ENCODE measurements around the gene H1-8. TPM values are rescaled to one million over a fixed set of nuclear protein-coding genes. Genes with fewer than 3 reads are reported as not detected.

Gene H1-8
- total and polyA plus RNA-seq, 9 of the 15 experiments (the other 6 are each of a cell fraction or from before 2014, with no cell fraction given) = not detected

DNA sequence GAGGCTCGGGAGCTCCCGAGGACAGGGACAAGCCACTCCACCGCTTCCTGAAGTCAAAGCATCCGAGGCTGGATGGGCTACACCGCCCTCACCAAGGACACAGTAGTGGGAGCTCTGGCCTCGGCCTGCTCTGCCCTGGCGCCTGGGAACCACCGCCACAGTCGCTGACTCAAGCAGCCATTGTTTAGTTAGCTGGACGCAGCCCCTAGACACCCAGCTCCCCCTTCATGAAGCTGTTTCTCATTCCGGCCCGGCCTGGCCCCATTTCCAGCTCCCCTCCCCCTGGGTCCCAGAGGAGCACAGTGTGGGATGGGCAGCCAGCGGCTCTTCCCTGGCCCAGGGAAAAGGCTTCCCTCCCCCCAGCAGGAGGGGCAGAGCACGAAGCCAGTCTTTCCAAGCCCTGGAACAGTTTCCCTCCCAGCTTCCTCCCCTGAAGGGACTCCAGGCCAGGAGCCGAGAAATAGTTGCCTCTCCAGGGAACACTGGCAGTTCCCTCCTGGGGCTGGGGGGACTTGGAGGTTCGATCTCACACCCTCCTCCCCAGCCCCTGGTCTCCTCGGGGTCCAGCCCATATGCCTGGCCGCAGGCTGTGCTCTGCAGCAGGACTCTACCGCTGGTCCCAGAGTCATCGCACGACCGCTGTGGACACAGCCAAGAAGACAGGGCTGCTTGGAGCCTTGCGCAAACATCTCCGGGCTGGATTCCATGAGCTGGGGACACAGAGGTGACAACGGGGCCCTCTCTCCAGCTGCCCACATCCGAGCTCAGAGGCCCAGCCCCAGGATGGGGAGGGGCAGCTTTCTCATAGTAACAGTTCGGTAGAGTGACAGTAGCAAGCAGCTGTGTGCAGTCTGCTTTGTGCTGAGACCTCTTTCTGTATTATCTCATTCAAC lies 53.5 kb downstream of the H1-8 start (continued):
- TF ChIP-seq ZBTB11 (CRISPR knock-in tag; IDR thresholded peaks at IDR 0.05) (peak in 1 of 3 experiments; percentile 33; a peak in 1 of 6 replicates), RBFOX2 (IDR thresholded peaks at IDR 0.05; ENCODE audit: low read depth, low read length) (peak; percentile 15; the same call in 1 of the 2 replicates), FOXK2 (conservative IDR thresholded peaks at IDR 0.05 in 1 of 2, IDR thresholded peaks at IDR 0.05 in 1 of 2; ENCODE audit: low read depth in 2 of 2) (peak in 1 of 2 experiments; percentile 42; a peak in 1 of 4 replicates), PBX2 (CRISPR knock-in tag; IDR thresholded peaks at IDR 0.05; ENCODE audit: low read depth) (no peak), PBX2 (tag; conservative IDR thresholded peaks at IDR 0.05; ENCODE audit: low read depth) (peak; percentile 35; the same call in 1 of the 2 replicates), PTTG1 (tag; IDR thresholded peaks at IDR 0.05; ENCODE audit: low read depth) (no peak), HEY1 (CRISPR knock-in tag; IDR thresholded peaks at IDR 0.05; ENCODE audit: borderline replicate concordance) (no peak), GMEB1 (CRISPR knock-in tag; IDR thresholded peaks at IDR 0.05) (no peak), ZNF589 (CRISPR knock-in tag; IDR thresholded peaks at IDR 0.05; ENCODE audit: low read depth) (0 out of 2 replicates have a peak, but pooled peaks have one; percentile 32)
- TF ChIP-seq, protein P1, sequence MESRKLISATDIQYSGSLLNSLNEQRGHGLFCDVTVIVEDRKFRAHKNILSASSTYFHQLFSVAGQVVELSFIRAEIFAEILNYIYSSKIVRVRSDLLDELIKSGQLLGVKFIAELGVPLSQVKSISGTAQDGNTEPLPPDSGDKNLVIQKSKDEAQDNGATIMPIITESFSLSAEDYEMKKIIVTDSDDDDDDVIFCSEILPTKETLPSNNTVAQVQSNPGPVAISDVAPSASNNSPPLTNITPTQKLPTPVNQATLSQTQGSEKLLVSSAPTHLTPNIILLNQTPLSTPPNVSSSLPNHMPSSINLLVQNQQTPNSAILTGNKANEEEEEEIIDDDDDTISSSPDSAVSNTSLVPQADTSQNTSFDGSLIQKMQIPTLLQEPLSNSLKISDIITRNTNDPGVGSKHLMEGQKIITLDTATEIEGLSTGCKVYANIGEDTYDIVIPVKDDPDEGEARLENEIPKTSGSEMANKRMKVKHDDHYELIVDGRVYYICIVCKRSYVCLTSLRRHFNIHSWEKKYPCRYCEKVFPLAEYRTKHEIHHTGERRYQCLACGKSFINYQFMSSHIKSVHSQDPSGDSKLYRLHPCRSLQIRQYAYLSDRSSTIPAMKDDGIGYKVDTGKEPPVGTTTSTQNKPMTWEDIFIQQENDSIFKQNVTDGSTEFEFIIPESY (CRISPR knock-in tag; IDR thresholded peaks at IDR 0.05) = peak; percentile 93
- TF ChIP-seq, protein P2, sequence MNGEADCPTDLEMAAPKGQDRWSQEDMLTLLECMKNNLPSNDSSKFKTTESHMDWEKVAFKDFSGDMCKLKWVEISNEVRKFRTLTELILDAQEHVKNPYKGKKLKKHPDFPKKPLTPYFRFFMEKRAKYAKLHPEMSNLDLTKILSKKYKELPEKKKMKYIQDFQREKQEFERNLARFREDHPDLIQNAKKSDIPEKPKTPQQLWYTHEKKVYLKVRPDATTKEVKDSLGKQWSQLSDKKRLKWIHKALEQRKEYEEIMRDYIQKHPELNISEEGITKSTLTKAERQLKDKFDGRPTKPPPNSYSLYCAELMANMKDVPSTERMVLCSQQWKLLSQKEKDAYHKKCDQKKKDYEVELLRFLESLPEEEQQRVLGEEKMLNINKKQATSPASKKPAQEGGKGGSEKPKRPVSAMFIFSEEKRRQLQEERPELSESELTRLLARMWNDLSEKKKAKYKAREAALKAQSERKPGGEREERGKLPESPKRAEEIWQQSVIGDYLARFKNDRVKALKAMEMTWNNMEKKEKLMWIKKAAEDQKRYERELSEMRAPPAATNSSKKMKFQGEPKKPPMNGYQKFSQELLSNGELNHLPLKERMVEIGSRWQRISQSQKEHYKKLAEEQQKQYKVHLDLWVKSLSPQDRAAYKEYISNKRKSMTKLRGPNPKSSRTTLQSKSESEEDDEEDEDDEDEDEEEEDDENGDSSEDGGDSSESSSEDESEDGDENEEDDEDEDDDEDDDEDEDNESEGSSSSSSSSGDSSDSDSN (IDR thresholded peaks at IDR 0.05; ENCODE audit: borderline replicate concordance in 1 of 2, low read depth in 2 of 2, low read length in 2 of 2) = peak; percentile 51 to 95; a peak in 3 of 4 replicates
